GM12891 (cell line): ENCODE results near the gene SRMS.

Source experiments
- PAX5 ChIP-seq: IDR thresholded peaks from 2 replicates; pipeline ENCODE4 v1.6.1; 2011; ENCODE audit warnings: low read length, moderate library complexity, mild to moderate bottlenecking; ENCODE audit not compliant: insufficient read depth, severe bottlenecking
- POLR2A ChIP-seq: IDR thresholded peaks from 2 replicates; pipeline ENCODE4 v1.6.1; 2011; ENCODE audit warnings: low read depth, low read length, control low read depth
- POLR2AphosphoS5 ChIP-seq: IDR thresholded peaks from 2 replicates; pipeline ENCODE4 v1.6.1; 2011; ENCODE audit warnings: low read depth, low read length, control low read depth
- SPI1 ChIP-seq: IDR thresholded peaks from 2 replicates; pipeline ENCODE4 v1.6.1; 2011; ENCODE audit warnings: low read depth, low read length, control low read depth
- TAF1 ChIP-seq: IDR thresholded peaks from 2 replicates; pipeline ENCODE4 v1.6.1; 2011; ENCODE audit warnings: low read depth, low read length, control low read depth

DNA sequence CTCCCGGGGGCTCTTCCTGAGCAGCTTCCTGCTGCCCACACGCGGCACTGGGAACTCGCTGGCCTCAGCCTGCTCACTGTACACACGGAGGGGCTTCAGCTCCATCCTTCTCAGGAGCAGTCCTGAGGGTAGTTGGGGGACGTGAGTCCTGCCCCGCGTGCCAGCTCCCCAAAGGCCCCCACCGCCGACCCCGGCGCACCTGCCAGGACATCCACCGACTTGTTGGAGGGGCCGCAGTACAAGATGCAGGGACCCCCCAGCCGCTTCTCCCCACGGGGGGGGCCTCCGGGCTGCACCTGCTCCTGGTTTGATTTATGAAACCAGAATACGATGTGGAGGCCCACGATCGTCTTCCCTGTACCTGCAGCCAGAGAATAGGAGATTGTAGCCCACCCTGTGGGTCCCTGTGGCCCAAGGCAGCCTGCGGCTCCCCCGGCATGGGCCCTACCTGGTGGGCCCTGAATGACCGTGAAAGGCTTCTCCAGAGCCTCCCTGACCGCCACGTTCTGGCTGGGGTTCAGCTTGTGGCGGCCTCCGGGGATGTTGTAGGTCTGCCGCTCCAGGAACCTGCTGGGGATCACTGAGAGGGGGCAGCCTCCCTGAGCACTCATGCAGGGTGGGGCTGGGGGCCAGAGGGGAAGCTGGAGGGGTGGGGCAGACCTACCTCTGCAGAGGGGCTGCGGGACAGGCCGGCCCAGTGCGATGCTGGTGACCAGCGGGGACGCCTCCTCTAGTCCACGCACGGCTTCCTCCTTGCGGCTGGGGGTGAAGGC lies 14.3 kb upstream of the SRMS start:
- TF ChIP-seq POLR2A, result no peak
- TF ChIP-seq SPI1, result no peak
- no peak for TF ChIP-seq POLR2AphosphoS5
- TF ChIP-seq TAF1, result no peak
- no peak for TF ChIP-seq PAX5
